Measurements from ENCODE around the gene SMARCA2.

- TF ChIP-seq EZH2 (IDR thresholded peaks at IDR 0.05; ENCODE audit: borderline replicate concordance, low read length), result no peak
- no peak for TF ChIP-seq CTCF (IDR thresholded peaks at IDR 0.05; ENCODE audit: low read length)
Observed at GRCh38 chr9:2151171-2151570, 136.0 kb downstream of the SMARCA2 start.
